GM19351 (cell line): ENCODE data around the gene RPL38.

Source experiments
- ATAC-seq: cut with Tn5 transposase; IDR thresholded peaks from one replicate; pipeline ENCODE4 v1.9.1; 2021; ENCODE audit warnings: mild to moderate bottlenecking, moderate library complexity; ENCODE audit not compliant: unreplicated experiment

The RPL38 gene

GRCh38 chr17:74223901-74224300, 20.4 kb downstream of the RPL38 start:
- no peak for ATAC-seq

- no peak for ATAC-seq
Observed at GRCh38 chr17:74224959-74225725, 21.7 kb downstream of the RPL38 start.

DNA sequence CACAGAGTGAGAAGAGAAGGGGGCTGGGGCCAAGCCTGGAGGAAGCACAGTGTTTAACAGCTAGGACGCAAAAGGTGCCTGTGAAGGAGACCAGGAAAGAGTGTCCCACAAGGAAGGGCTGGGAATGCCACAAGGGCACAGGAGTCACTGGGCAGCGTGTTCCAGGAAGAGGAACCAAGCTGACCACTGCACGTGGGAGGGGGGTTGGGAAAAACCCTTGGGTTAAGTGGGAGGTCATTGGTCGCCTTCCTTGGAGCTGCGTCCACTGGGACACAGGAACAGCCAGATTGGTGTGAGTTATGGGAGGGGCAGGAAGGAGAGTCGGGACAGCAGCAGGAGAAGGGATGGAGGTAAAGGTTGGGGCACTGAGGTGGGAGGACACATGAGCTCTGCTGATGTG, 22.8 kb downstream of the RPL38 start:
- ATAC-seq = no peak

GRCh38 chr17:74227271-74228080, 24.0 kb downstream of the RPL38 start:
- ATAC-seq = no peak

- ATAC-seq = no peak
Observed at GRCh38 chr17:74228306-74228978, 25.0 kb downstream of the RPL38 start.

DNA sequence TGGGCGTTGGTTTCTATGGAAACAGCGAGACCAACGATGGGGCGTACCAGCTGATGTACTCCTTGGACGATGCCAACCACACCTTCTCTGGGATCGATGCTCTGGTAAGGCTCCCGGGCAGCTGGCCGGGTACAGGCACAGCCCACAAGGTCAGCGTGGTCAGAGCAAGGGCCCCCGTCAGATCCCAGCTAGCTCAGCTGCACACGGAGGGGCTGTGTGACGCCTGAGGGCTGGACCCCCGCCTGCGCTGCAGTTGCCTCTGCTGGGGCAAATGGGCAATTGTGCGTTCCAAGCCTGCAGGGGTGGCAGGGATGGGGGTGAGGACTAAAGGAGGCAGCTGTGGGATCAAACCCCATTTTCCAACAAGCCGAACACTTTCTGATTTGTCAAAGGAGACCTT, 27.4 kb downstream of the RPL38 start:
- ATAC-seq = no peak

DNA sequence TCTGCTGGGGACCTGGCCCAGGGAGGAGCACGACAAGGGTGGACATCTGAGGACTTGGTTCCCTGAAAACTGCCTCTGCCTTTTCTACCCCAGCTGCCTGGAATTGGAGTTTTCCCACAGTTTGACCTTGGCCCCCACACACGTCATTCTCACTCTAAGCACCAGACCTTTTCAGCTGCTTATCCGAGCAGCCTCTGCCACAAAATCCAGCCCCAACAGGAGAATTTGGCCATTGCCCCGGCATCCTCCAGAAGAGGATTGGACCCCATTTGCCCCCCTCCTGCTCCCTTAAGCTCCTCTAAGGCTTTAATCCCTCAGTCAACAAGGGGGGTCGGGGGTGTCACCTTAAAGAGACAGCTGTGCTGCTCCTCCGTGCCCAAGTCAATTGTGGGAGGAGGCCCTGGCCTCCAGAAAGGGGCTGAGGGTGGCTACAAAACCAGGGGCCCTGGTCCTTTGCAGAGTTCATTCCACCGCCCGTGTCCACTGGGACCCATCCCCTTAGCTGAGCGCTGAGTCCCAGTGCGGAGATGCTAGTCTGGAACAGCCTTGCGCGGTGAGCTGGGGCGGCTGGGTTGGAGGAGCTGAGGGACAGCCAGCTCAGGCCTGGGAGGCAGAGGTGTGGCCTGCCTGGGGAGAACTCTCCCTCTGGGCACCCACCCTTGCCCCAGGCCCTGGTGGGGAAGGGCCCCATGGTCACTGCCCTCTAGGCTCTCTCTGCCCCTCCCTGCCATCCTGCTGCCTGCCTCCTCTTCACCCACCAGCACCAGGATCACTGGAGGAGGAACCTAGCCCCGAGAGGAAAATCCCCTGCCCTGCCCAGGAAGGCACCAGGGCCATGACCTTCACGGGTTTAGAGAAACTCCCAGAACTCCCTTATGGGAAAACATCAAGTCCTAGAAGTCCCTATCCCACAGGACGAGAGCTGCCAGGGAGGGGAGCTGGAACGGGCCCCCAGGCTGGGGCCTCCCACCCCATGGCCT, 28.7 kb downstream of the RPL38 start:
- no peak for ATAC-seq

GRCh38 chr17:74233937-74234336, 30.5 kb downstream of the RPL38 start:
- ATAC-seq = no peak

GRCh38 chr17:74234486-74234885, 31.0 kb downstream of the RPL38 start:
- no peak for ATAC-seq

GRCh38 chr17:74235040-74235581, 31.6 kb downstream of the RPL38 start:
- no peak for ATAC-seq

DNA sequence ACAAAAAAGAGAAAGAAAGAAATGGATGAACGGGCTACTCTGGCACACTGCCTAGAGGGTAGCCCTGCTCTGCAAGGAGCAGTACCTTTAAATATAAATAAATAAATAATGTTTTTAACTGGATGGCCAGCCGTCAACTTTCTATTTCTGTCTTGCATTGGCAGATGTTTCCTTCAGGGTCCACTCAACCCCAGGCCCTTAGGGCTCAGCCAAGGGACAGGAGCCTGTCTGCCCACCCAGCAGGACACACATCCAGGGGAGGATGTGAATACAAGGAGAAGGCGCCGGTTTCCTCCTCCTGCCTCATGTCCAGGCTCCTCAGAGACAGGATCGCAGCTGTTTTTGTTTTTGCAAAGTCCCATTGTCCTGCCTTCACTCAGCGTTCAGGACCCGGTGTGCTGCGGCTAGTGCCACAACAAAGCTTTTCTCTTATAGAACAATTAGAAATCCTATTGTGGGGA, 32.5 kb downstream of the RPL38 start:
- ATAC-seq = no peak

DNA sequence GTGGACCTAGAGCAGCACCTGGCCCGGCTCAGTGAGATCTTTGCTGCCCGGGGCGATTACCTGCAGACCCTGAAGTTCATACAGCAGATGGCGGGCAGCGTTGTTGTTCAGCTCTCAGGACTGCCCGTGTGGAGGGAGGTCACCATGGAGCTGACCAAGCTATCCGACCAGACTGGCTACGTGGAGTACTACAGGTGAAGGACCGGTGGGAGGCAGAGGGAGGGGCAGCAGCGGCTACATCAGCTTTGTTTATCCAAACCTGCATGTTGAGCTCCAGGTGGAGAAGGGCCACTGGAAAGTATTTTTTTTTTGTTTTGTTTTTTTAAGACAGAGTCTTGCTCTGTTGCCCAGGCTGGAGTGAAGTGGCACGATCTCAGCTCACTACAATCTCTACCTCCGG, 33.8 kb downstream of the RPL38 start:
- no peak for ATAC-seq

- no peak for ATAC-seq
Observed at GRCh38 chr17:74239172-74239571, 35.7 kb downstream of the RPL38 start.

DNA sequence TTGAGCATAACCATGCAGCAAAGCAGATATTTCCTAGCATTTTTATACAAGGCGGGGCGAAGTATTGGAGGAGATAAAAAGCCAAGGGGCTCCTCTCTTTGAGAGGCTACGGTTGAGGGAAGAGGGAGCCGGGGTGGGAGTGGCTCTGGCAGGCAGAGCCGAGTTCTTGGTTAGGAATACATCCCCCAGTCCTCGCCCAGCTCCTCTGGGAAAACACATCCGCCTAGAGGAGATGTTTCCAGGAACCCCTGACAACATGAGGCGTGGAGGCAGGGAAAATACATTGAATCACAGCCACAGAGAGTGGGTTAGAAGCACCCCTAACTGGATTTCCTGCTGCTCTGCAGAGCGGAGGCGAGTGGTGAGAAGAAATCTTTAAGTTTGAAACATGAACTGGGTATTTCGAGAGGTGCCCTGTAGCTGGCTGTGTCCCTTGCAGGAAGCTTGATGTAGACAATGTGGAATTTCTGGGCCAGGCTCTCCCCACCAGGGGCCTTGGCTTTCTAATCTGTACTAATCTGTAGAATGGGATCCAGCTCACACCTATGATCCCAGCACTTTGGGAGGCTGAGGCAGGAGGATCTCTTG, 37.2 kb downstream of the RPL38 start:
- no peak for ATAC-seq

- no peak for ATAC-seq
Observed at GRCh38 chr17:74241431-74241830, 38.0 kb downstream of the RPL38 start.

- ATAC-seq = no peak
Observed at GRCh38 chr17:74241847-74242246, 38.4 kb downstream of the RPL38 start.

DNA sequence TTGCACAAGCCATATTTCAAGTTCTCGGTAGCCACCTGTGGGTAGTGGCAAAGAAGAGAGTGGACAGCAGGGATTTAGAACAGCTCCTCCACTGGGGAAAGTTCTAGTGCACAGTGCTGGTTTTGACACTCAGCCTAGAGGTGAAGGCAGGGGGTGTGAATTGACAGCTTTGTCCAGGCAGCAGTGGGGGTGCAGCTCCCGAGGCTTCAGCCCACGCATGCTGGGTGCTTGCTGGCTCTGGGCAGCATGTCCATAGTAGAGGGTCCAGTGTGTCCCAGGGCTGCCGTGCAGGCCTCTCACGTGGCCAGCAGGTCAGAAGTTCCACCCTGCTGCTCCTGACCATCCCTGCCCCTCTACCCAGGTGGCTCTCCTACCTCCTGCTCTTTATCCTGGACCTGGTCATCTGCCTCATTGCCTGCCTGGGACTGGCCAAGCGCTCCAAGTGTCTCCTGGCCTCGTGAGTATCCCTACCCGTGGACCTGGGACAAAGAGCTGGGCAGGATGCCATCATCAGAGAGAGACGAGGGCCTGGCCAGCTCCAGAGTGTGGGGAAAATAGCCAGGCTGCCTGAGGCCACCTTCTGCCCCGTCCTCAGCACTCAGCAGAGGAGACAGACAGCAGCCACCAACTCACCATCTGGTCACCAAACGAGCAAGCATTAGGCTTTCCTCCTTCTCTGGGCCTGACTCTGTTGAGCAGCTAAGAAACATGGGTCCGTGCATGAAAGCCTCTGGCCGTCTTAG, 39.7 kb downstream of the RPL38 start:
- no peak for ATAC-seq

GRCh38 chr17:74244128-74244527, 40.6 kb downstream of the RPL38 start:
- no peak for ATAC-seq

GRCh38 chr17:74244548-74244947, 41.1 kb downstream of the RPL38 start:
- ATAC-seq = no peak
